ENCODE results near the gene TIFAB.

Gene TIFAB

DNA sequence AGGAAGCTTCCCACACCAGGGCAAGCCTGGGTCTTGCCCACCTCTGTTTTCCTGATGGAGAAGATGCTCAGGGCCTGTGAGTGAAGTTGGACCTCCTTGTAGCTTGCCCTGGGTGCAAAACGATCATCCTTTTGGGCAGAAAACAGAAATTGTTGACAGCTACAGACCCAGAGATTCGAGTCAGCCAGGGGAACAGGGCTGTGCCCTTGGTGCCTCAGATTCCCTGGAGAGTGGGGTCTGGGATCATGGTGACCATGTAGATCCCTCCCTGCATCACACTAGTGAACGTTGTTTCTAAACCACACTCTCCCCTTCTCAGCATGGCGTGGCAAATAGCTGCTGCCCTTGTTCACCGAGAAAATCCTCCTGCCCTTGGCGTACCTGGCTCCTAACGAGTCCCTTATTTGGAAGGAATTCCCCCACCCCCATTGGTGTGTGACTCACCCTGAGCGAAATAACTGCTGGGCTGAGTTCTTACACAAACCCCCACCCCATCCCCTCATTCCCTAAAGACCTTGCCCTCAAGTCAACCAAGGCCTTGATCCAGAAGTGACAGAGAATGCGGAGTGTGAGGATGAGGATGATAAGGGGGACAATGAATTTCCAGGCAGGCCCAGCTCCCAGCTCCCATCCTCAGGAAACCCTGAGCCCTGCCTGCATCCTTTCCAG lies 3.9 kb downstream of the TIFAB start:
- Histone ChIP-seq H3K4me3 (ENCODE audit: low read depth, low read length) (no peak overlapping the region), H3K4me1 (ENCODE audit: control insufficient read depth, insufficient read depth, low read length) (no peaks in the 10 kb centered on the region), H3K27ac (ENCODE audit: extremely low read depth, low read depth, low read length) (no peak overlapping the region), H3K9me3 (ENCODE audit: control insufficient read depth, insufficient read depth, low read depth, low read length) (no peaks in the 10 kb centered on the region), H3K36me3 (ENCODE audit: control insufficient read depth in 2 of 2, insufficient read depth in 1 of 2, low read length in 2 of 2) (no peaks in the 10 kb centered on the region)
- POLR2A ChIA-PET = no interaction called here
- TF ChIP-seq ZNF555 (tag by site-specific recombination; conservative IDR thresholded peaks at IDR 0.05) = no peak
- no peak for TF ChIP-seq ZNF140 (tag by site-specific recombination; IDR thresholded peaks at IDR 0.05)
- no peak for TF ChIP-seq ZNF19 (tag by site-specific recombination; IDR thresholded peaks at IDR 0.05; ENCODE audit: low read depth)
- TF ChIP-seq, protein P1, sequence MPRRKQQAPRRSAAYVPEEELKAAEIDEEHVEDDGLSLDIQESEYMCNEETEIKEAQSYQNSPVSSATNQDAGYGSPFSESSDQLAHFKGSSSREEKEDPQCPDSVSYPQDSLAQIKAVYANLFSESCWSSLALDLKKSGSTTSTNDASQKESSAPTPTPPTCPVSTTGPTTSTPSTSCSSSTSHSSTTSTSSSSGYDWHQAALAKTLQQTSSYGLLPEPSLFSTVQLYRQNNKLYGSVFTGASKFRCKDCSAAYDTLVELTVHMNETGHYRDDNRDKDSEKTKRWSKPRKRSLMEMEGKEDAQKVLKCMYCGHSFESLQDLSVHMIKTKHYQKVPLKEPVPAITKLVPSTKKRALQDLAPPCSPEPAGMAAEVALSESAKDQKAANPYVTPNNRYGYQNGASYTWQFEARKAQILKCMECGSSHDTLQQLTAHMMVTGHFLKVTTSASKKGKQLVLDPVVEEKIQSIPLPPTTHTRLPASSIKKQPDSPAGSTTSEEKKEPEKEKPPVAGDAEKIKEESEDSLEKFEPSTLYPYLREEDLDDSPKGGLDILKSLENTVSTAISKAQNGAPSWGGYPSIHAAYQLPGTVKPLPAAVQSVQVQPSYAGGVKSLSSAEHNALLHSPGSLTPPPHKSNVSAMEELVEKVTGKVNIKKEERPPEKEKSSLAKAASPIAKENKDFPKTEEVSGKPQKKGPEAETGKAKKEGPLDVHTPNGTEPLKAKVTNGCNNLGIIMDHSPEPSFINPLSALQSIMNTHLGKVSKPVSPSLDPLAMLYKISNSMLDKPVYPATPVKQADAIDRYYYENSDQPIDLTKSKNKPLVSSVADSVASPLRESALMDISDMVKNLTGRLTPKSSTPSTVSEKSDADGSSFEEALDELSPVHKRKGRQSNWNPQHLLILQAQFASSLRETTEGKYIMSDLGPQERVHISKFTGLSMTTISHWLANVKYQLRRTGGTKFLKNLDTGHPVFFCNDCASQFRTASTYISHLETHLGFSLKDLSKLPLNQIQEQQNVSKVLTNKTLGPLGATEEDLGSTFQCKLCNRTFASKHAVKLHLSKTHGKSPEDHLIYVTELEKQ (tag by site-specific recombination; IDR thresholded peaks at IDR 0.05; ENCODE audit: borderline replicate concordance) = no peak
- no peak for TF ChIP-seq ZNF544 (tag by site-specific recombination; IDR thresholded peaks at IDR 0.05)
- no peak for TF ChIP-seq ZNF214 (tag by site-specific recombination; IDR thresholded peaks at IDR 0.05; ENCODE audit: borderline replicate concordance)
- TF ChIP-seq ZNF654 (tag by site-specific recombination; IDR thresholded peaks at IDR 0.05; ENCODE audit: low read depth) = no peak
- TF ChIP-seq ZXDB (tag by site-specific recombination; IDR thresholded peaks at IDR 0.05) = no peak
- TF ChIP-seq ZEB2 (tag by site-specific recombination; IDR thresholded peaks at IDR 0.05) = no peak
- TF ChIP-seq SCRT1 (tag by site-specific recombination; IDR thresholded peaks at IDR 0.05; ENCODE audit: borderline replicate concordance) = no peak
- no peak for TF ChIP-seq MEIS1 (CRISPR knock-in tag; IDR thresholded peaks at IDR 0.05; ENCODE audit: borderline replicate concordance)
- TF ChIP-seq SP2 (tag by site-specific recombination; IDR thresholded peaks at IDR 0.05) = no peak
- no peak for TF ChIP-seq ZNF843 (tag by site-specific recombination; IDR thresholded peaks at IDR 0.05)
- CTCF ChIA-PET = interaction anchor here (0.6 to 4.5 kb wide), 5 partner anchors 9 to 21 kb away, joined by 3 to 39 read pairs (median 5); no protein-coding TSS in a partner anchor

DNA sequence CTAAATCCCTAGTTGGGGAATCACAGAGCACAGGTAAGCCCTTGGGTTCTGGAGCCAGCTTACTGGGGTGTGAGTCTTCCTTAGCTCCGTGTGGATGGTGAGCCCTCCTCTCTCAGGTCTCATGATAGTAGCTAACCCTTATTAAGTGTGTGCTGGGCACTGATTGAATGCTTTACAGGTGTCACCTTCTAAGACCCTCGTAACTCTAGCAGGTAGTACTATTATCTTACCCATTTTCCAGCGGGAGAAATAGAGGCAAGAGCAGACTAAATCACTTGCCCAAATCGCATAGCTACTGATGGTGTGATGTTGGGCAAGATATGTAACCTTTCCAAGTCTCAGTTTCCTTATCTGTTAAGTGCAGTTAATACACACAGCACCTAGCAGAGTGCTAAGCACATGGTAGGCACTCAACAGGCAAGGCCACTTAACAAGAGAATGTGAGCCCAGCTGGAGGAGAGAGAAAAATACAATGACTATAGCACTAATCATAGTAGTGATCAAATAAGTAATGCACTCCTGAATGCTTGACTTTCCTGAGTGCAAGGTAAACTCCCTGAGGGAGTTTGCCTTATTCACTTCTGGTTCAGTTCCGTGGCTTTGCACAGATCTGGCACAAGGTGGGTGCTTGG lies 4.7 kb downstream of the TIFAB start, which contains the start of gene DCANP1:
Gene DCANP1 (minus strand): TSS at position 51 of the 632 bp plus-strand sequence. CDS start 240 bp downstream, outside the sequence.
- Histone ChIP-seq H3K27ac (ENCODE audit: extremely low read depth, low read depth, low read length) (no peak within 1 kb of the TSS), H3K4me1 (ENCODE audit: control insufficient read depth, insufficient read depth, low read length) (no peaks in the 10 kb centered on the region), H3K9me3 (ENCODE audit: control insufficient read depth, insufficient read depth, low read depth, low read length) (no peaks in the 10 kb centered on the region), H3K4me3 (ENCODE audit: low read depth, low read length) (no peak within 1 kb of the TSS), H3K36me3 (ENCODE audit: control insufficient read depth in 2 of 2, insufficient read depth in 1 of 2, low read length in 2 of 2) (no peaks in the 10 kb centered on the region)
- TF ChIP-seq OSR2 (tag by site-specific recombination; IDR thresholded peaks at IDR 0.05) = no peak
- POLR2A ChIA-PET = no interaction called here
- CTCF ChIA-PET = interaction anchor here (0.6 to 4.5 kb wide), 4 partner anchors 10 to 18 kb away, joined by 3 to 39 read pairs (median 10); no protein-coding TSS in a partner anchor

DNA sequence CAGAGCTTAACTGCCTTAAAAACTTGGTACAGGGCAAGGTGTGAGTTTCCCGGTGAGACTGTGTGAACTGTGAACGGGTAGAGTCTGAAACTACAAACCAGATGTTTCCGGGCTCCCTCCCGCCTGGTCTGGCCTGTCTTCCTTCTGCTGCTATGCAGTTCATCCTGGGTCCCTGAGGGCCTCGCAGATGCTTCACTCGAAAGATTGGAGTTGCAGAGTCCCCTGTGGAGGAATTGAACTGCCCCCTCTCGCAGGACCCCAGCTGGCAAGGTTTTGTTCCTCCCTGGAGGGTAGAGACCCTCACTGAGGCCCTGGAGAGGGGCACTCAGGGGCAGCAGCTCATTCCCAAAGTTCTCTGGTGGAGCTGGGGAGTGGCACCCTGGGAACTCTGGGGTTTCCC lies 5.5 kb downstream of the TIFAB start:
- H3K4me1 ChIP-seq (ENCODE audit: control insufficient read depth, insufficient read depth, low read length) = no peaks in the 10 kb centered on the region
- no peaks in the 10 kb centered on the region for H3K9me3 ChIP-seq (ENCODE audit: control insufficient read depth, insufficient read depth, low read depth, low read length)
- ChIA-PET CTCF (interaction anchor here (0.6 to 4.5 kb wide), 5 partner anchors 11 to 119 kb away, joined by 3 to 39 read pairs (median 10); no protein-coding TSS in a partner anchor), POLR2A (no interaction called here)
- no peak overlapping the region for H3K4me3 ChIP-seq (ENCODE audit: low read depth, low read length)
- H3K27ac ChIP-seq (ENCODE audit: extremely low read depth, low read depth, low read length) = no peak overlapping the region
- H3K36me3 ChIP-seq (ENCODE audit: control insufficient read depth in 2 of 2, insufficient read depth in 1 of 2, low read length in 2 of 2) = no peaks in the 10 kb centered on the region
- TF ChIP-seq, protein P2, sequence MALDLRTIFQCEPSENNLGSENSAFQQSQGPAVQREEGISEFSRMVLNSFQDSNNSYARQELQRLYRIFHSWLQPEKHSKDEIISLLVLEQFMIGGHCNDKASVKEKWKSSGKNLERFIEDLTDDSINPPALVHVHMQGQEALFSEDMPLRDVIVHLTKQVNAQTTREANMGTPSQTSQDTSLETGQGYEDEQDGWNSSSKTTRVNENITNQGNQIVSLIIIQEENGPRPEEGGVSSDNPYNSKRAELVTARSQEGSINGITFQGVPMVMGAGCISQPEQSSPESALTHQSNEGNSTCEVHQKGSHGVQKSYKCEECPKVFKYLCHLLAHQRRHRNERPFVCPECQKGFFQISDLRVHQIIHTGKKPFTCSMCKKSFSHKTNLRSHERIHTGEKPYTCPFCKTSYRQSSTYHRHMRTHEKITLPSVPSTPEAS (tag by site-specific recombination; IDR thresholded peaks at IDR 0.05) = no peak
- TF ChIP-seq ZNF473 (tag by site-specific recombination; IDR thresholded peaks at IDR 0.05) (no peak), ZNF701 (tag by site-specific recombination; IDR thresholded peaks at IDR 0.05) (no peak), EGR2 (tag by site-specific recombination; IDR thresholded peaks at IDR 0.05; ENCODE audit: low read depth) (no peak), OVOL3 (tag by site-specific recombination; IDR thresholded peaks at IDR 0.05) (no peak), ZBTB20 (tag by site-specific recombination; IDR thresholded peaks at IDR 0.05) (no peak), ZSCAN30 (tag by site-specific recombination; IDR thresholded peaks at IDR 0.05) (no peak)
- TF ChIP-seq, protein P3, sequence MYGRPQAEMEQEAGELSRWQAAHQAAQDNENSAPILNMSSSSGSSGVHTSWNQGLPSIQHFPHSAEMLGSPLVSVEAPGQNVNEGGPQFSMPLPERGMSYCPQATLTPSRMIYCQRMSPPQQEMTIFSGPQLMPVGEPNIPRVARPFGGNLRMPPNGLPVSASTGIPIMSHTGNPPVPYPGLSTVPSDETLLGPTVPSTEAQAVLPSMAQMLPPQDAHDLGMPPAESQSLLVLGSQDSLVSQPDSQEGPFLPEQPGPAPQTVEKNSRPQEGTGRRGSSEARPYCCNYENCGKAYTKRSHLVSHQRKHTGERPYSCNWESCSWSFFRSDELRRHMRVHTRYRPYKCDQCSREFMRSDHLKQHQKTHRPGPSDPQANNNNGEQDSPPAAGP (tag by site-specific recombination; IDR thresholded peaks at IDR 0.05) = no peak
